ENCODE results near the gene TRHDE. TPM values are rescaled to one million over a fixed set of nuclear protein-coding genes. Genes with fewer than 3 reads are reported as not detected.

The TRHDE gene
- total RNA-seq, 1 experiment from 2014 or later: 5.5 TPM

- no peak overlapping the region for H3K27ac Mint-ChIP-seq
- CTCF ChIA-PET: no interaction called here
Measured at GRCh38 chr12:72499244-72499643, 227.1 kb downstream of the TRHDE start.

More at GRCh38 chr12:72499244-72499643, 227.1 kb downstream of the TRHDE start:
- no peak for TF ChIP-seq TEAD1 (CRISPR knock-in tag; IDR thresholded peaks at IDR 0.05)
- TF ChIP-seq FOXP4 (CRISPR knock-in tag; IDR thresholded peaks at IDR 0.05): no peak
- TF ChIP-seq ZNF281 (CRISPR knock-in tag; IDR thresholded peaks at IDR 0.05): no peak
- no peak for TF ChIP-seq AFF4 (CRISPR knock-in tag; IDR thresholded peaks at IDR 0.05; ENCODE audit: borderline replicate concordance)
- TF ChIP-seq ZNF396 (CRISPR knock-in tag; IDR thresholded peaks at IDR 0.05; ENCODE audit: borderline replicate concordance): no peak
- no peak for TF ChIP-seq CREM (CRISPR knock-in tag; IDR thresholded peaks at IDR 0.05)
- TF ChIP-seq CTCF (IDR thresholded peaks at IDR 0.05): no peak
- Mint-ChIP-seq H3K9me3 (peaks cover 5% of the 10 kb centered on the region; the same call in 1 of the 2 replicates), H3K4me1 (no peaks in the 10 kb centered on the region), H3K27me3 (ENCODE audit: low read depth) (no peaks in the 10 kb centered on the region), H3K36me3 (no peaks in the 10 kb centered on the region), H3K4me3 (no peak overlapping the region)
- DNase-seq (ENCODE audit: low spot score) (no peak), ATAC-seq (no peak)
- POLR2A ChIA-PET: no interaction called here
